ENCODE measurements around the gene RPUSD2.

The RPUSD2 gene, protein sequence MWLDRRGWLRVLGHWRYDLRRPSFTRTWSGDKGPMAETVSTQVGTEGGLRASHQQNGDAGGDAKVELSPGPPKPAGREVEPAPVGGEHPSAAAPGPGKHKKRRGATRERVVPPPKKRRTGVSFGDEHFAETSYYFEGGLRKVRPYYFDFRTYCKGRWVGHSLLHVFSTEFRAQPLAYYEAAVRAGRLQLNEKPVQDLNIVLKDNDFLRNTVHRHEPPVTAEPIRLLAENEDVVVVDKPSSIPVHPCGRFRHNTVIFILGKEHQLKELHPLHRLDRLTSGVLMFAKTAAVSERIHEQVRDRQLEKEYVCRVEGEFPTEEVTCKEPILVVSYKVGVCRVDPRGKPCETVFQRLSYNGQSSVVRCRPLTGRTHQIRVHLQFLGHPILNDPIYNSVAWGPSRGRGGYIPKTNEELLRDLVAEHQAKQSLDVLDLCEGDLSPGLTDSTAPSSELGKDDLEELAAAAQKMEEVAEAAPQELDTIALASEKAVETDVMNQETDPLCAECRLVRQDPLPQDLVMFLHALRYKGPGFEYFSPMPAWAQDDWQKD

DNA sequence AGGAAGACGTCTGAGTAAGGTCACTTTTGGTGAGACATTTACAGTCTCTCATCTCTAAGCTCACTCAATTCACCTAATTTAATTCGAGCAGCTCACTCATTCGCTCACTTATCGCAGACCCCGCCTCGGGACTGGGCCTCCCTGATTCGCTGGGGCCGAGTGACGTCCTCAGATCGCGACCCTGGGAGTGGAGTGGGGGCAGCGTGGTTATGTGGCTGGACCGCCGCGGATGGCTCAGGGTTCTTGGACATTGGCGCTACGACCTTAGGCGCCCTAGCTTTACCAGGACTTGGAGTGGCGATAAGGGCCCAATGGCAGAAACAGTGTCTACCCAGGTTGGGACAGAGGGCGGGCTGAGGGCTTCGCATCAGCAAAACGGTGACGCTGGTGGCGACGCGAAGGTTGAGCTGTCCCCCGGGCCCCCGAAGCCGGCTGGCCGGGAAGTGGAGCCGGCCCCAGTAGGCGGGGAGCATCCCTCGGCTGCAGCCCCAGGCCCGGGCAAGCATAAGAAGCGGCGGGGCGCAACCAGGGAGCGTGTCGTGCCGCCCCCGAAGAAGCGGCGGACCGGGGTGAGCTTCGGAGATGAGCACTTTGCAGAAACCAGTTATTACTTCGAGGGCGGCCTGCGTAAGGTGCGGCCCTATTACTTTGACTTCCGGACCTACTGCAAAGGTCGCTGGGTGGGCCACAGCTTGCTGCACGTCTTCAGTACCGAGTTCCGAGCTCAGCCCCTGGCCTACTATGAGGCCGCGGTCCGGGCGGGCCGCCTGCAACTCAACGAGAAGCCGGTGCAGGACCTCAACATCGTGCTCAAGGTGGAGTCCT, at the start of gene RPUSD2:
TSS of gene RPUSD2 (plus strand) at position 171 of the 825 bp plus-strand sequence. CDS start at position 210, 39 bp downstream.
- in situ Hi-C loops (cut with HindIII; ENCODE audit: low pct_ligation_motif_present, low pct_unique_long_range_greater_than_20kb, low sequenced_read_pairs), result no loop called here
- DNase-seq, result peak; percentile 88

DNA sequence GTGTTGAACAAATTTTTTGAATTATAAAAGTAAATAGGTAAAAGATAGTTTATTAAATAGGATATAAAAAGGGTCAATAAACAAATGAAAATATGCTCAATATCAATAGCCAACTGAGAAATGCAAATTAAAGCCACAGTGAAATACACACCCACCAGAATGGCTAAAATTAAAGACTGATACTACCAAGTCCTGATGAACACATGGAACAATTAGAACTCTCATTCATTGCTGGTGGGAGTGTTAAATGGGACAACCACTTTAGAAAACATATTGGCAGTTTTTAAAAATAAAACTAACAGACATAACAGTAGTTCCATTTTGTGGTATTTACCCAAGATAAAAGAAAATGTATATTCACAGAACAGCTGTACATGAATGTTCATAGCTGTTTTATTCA, 45.5 kb upstream of the RPUSD2 start:
- DNase-seq, result no peak
- in situ Hi-C loops (cut with HindIII; ENCODE audit: low pct_ligation_motif_present, low pct_unique_long_range_greater_than_20kb, low sequenced_read_pairs), result no loop called here

DNA sequence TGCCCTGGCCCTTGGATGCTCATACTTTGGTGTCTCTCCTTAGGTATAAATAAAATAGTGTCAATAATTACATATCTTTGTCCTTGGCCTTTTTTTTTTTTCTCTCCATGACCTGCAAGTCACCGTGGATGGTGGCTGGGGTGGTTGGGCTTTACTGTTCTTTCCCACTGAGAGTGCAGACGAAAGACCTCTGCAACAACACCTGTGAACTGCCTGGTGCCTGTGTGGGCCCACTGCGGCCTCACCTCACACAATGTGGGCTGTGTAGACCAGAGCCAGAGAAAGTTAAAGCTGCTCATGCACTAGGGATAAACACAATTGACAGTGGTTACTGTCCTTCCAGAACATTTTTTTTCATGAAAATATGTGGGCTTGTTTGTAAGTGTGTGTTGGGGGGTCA, 43.2 kb upstream of the RPUSD2 start:
- in situ Hi-C loops (cut with HindIII; ENCODE audit: low pct_ligation_motif_present, low pct_unique_long_range_greater_than_20kb, low sequenced_read_pairs), result no loop called here
- DNase-seq, result no peak

DNA sequence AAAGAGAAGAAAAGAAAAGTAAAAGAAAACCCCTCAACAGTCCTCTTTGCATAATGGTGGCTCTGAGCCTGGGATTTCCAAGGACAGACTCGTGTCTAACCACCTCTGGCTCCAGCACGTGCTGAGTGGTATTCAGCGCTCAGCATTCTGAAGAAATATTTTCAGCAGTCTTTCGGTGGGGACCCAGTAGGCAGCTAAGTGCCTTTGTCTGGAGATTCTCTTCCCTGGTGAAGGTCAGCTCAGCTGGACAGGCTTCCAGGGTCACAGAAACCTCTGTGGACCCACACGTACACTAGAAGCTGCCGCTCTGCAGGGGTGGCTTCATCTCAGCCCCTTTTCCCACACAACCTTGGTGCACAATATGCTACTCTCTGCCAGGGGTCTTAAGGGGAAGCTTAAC, 40.3 kb upstream of the RPUSD2 start:
- no peak for DNase-seq
- in situ Hi-C loops (cut with HindIII; ENCODE audit: low pct_ligation_motif_present, low pct_unique_long_range_greater_than_20kb, low sequenced_read_pairs), result no loop called here

DNA sequence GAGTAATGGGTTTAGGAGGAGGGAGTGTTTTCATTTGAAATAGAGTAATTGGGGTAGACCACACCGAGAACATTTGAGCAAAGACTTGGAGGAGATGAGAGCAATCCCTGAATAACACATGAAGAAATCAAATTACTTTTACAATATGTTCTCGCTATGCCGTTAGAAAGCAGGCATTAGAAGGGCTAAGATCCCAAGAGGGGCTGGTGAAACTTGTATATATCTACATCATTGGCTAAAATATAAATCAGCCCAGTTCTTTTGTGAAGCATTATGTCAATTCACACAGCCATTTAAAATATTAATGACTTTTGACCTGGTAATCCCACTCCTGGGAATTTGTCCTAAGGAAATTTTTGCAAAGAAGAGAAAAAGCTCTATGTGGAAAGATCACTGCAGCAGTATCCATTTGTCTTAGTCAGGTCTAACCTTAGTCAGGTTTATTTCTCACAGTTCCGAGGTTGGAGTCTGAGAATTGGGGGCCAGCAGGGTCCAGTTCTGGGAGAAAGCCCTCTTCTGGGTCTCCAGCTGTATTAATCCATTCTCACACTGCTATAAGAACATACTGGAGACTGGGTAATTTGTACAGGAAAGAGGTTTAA, 35.2 kb upstream of the RPUSD2 start:
- in situ Hi-C loops (cut with HindIII; ENCODE audit: low pct_ligation_motif_present, low pct_unique_long_range_greater_than_20kb, low sequenced_read_pairs), result no loop called here
- DNase-seq, result no peak

DNA sequence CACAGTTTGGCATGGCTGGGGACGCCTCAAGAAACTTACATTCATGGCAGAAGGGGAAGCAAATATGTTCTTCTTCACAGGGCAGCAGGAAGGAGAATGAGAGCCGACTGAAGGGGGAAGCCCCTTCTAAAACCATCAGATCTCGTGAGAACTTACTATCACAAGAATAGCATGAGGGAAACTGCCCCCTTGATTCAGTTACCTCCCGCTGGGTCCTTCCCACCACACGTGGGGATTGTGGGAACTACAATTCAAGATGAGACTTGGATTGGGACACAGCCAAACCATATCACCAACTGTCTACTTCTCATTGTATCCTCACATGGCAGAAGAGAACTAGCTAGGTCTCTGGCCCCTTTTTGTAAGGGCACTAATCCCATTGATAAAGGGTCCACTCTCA, 34.7 kb upstream of the RPUSD2 start:
- in situ Hi-C loops (cut with HindIII; ENCODE audit: low pct_ligation_motif_present, low pct_unique_long_range_greater_than_20kb, low sequenced_read_pairs), result no loop called here
- no peak for DNase-seq

DNA sequence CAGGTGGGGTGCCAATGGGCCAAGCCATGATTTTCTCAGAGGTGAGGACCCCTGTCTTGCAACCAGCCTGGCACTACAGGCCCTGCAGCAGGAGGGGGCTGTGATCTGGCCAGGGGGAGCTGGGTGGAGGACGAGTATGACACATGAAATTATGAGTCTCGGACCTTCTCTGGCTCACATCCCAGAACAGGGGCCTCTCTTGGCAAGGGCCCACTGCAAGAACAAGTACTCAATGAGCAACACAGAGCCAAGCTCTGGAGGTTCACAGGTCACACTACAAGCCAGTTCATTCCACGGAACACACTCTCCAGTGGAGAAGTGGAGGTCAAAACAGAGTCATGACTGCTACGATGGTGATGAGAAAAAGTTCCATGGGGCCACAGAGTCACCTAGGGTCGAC, 32.6 kb upstream of the RPUSD2 start:
- DNase-seq, result no peak
- in situ Hi-C loops (cut with HindIII; ENCODE audit: low pct_ligation_motif_present, low pct_unique_long_range_greater_than_20kb, low sequenced_read_pairs), result no loop called here

DNA sequence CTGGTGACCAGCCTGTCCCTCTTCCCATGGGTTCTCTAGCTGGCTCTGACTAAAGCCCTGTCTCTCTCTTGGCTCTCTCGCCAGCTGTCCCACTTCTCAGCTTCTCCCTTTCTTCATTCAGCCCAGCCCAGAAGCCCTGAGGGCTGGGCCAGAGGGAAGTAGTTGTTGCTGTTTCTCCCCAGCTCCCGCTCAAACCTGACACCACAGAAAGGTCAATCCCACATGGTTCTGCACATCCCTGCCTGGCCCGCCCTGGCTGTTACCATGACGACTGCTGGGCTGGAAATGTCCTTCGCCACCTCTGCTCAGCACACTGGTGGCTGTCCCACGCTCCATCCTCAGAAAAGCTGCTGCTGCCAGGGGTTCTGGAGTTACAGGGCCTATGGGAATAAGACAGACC, 30.1 kb upstream of the RPUSD2 start:
- in situ Hi-C loops (cut with HindIII; ENCODE audit: low pct_ligation_motif_present, low pct_unique_long_range_greater_than_20kb, low sequenced_read_pairs), result no loop called here
- no peak for DNase-seq

DNA sequence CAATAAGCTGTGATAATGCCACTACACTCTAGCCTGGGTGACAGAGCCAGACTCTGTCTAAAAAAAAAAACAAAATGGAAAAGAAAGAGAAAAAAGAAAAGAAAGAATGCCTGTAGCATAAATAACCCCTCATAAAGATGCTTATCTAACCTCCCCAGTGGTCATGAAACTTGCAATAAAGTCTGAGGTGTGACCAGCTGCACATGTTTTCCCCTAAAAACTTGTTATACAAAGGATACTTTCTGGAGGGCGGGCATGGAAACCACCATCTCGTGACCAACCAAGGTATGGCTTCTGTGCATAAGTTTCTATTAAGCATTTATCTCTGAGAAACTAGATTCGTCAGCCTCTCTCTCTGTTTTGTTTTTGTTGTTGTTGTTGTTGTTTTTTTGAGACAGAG, 26.0 kb upstream of the RPUSD2 start:
- DNase-seq, result no peak
- in situ Hi-C loops (cut with HindIII; ENCODE audit: low pct_ligation_motif_present, low pct_unique_long_range_greater_than_20kb, low sequenced_read_pairs), result no loop called here

DNA sequence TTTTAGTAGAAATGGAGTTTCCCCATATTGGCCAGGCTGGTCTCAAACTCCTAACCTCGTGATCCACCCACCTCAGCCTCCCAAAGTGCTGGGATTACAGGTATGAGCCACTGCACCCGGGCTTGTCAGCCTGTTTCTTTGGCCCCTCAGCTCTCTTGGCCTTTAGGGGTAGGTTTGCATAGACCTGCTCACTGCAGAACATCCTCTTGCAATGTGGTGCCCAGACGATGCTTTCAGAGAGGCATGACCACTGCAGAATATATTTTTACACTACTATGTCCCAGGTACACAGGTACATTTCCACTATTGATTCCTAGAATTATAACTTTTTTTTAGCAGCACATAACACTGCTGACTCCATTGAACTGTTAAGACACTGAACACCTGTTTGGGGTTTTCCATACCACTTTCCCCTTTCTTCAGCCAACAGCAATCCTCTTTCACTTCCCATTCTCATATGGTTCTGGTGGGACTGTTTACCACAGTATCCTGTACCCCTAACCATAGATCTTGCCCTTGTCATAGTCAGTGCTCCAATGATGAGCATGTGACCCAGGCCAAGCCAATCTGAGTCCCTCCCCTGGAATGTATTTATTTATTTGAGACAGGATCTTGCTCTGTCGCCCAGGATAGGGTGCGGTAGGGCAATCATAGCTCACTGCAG, 25.3 kb upstream of the RPUSD2 start:
- no peak for DNase-seq
- in situ Hi-C loops (cut with HindIII; ENCODE audit: low pct_ligation_motif_present, low pct_unique_long_range_greater_than_20kb, low sequenced_read_pairs), result no loop called here

DNA sequence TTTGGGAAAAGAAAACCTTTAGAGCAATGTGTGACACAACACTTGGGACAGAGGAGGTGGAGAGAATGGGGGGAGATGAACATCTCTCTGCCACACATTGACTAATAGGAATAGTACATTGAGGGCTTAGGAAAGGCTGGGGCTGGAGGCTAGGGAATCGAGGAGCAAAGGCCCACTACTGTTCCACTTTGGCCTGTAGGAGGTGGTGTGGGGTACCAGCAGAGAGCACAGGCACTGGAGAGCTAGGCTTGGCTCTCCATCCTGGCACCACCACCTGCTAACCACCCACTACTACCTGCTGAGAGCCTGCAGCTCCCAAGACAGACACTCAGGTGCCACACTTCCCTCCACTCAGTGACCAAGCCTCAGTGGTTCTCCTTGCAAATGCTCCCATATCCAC, 23.6 kb upstream of the RPUSD2 start:
- in situ Hi-C loops (cut with HindIII; ENCODE audit: low pct_ligation_motif_present, low pct_unique_long_range_greater_than_20kb, low sequenced_read_pairs), result no loop called here
- no peak for DNase-seq

DNA sequence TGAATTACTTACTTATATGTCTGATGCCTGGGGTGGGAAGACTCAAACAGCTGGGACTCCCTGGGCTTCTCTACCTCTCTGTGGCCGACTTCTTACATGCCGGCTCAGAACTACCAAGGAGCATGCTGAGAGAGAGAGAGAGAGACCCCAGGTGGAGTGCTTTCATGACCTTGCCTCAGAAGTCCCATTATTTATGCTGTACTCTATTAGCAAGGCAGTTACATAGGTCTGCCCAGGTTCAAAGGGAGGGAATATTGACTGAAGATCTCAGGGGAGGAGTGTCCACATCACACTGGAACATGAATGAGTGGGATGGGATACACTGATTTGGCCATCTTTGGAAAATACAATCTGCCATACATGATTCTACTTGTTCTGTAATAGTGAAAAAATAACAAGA, 20.5 kb upstream of the RPUSD2 start:
- DNase-seq, result no peak
- in situ Hi-C loops (cut with HindIII; ENCODE audit: low pct_ligation_motif_present, low pct_unique_long_range_greater_than_20kb, low sequenced_read_pairs), result no loop called here

DNA sequence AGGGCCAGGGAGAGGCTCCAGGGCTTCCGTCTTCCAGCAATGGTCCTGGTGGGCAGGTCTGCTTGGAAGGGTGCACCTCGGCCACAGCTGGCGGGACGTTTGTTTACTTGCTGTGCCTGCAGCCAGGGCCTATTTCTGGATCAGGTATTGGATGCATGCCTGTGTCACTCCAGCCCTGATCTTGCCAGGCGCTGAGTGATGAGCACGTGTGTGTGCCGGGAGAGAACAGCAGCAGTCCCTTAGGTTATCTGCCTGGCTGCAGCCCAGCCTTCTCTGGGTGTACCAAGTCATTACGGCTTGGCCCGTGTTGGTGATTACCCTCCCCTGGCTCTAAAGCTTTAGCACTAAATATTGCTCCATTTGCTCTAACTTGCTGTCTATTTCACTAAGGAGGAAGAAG, 19.2 kb upstream of the RPUSD2 start:
- no peak for DNase-seq

DNA sequence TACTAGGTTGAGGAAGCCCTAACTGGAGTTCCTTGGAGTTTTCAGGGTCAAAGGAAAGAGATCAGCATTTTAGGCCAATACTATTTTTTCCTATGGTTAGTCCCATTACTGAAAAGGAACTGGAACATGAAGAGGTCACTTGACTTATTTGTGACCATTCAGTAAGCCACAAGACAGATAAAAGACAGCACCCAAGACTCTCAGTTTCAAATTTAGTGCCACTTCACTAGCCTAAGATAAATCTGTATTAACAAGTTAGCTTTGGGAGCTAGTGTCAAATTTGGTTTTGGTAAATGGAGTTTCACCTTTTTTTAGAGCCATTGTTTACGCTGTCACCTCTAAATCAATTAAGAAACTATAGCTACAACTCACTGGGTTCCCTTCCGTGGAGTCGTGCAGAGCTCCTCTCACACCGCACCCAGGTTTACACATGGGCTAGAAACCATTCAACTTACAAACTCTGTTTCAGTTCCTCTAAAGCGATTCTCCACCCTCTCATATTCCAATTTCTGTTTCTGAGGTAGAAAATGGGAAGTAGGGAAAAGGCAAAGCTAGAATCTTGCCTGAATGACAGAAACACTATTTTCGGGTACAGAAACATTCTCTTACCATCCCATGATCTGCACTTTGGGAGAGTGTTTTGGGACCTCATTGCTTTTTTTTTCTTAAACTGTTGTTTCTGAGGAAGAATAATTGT, 18.6 kb upstream of the RPUSD2 start:
- in situ Hi-C loops (cut with HindIII; ENCODE audit: low pct_ligation_motif_present, low pct_unique_long_range_greater_than_20kb, low sequenced_read_pairs), result no loop called here
- DNase-seq, result no peak

More for the DNA sequence above, 19.2 kb upstream of the RPUSD2 start:
- in situ Hi-C loops (cut with HindIII; ENCODE audit: low pct_ligation_motif_present, low pct_unique_long_range_greater_than_20kb, low sequenced_read_pairs), result no loop called here

DNA sequence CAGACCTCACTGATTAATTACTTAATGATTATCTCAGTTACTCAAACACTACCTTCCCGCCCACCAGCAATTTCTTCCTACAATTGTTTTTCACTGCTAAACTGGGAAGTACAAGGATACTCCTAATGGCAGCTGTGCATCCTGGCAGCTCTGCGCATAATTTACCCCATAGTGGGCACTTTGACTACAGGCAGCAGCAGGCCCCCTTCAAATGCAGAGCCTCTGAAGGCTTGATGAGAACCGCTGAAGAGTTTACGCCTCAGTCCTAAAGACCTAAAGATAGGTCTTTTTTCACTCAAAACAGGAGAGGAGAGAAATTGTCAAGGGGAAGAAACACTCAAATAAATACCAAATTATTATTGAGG, 15.0 kb upstream of the RPUSD2 start:
- in situ Hi-C loops (cut with HindIII; ENCODE audit: low pct_ligation_motif_present, low pct_unique_long_range_greater_than_20kb, low sequenced_read_pairs), result no loop called here

DNA sequence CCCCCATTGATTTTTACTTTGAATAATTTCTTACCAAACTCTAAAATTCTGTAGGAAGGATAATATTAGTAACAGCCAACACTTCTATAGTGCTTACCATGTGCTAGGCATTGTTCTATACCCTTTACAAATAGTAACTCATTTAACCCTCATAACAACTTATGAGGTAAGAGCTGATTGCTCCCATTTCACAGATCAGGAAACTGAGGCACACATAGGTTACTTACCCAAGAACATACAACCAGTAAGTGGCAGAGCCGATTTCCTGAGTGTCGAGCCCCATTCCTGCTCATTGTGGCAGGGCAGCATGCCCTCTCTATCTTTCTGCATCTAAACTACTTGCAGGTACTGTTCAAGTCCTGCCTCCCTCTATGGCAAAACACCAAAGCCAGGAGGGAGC, 13.2 kb upstream of the RPUSD2 start:
- in situ Hi-C loops (cut with HindIII; ENCODE audit: low pct_ligation_motif_present, low pct_unique_long_range_greater_than_20kb, low sequenced_read_pairs), result no loop called here
- no peak for DNase-seq

More for the DNA sequence above, 15.0 kb upstream of the RPUSD2 start:
- no peak for DNase-seq

DNA sequence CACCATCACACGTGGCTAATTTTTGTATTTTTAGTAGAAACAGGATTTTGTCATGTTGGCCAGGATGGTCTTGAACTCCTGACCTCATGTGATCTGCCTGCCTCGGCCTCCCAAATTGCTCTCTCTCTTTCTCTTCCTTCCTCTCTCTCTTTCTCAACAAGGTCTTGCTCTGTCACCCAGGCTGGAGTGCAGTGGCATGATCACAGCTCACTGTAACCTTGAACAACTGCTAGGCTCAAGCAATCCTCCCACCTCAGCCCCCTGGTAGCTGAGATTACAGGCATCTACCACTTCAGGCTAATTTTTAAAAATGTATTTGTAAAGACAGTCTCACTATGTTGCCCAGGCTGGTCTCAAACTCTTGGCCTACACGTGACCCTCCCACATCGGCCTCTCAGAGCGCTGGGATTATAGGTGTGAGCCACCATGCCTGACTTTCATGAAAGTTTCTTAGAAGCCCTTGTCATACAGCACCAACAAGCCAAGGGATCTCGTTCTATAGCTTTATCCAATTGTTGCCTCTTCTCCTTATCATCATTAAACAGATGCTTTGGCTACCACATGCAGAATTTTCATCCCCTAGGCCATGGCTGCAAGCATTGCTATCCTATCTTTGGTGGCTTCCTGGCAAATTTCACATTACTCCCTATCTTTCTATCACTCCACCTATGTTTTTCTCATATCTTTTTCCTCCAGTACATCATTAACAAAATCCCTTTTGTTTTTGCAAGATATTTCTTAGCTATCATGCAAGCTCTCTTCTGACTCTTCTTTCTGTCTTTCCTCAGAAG, 10.0 kb upstream of the RPUSD2 start:
- DNase-seq, result no peak
- in situ Hi-C loops (cut with HindIII; ENCODE audit: low pct_ligation_motif_present, low pct_unique_long_range_greater_than_20kb, low sequenced_read_pairs), result no loop called here

DNA sequence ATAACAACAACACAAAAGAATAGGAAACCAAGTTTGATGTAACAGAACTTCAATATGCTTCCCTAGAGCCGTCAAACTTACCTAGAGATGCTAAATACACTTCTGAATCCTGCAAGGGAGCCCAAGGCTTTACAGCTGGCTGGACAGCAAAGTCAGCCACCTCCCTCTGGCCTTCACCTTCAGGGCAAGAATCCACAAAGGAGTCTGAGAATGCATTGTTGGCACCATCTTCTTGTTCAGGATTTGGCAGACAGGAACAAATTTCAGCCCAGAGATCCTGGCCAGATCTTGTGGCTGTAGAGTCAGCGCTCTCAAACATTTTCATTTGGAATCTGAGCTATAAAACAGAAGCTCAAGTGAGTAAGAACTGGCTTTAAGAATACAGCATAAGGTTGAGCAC, 6.4 kb upstream of the RPUSD2 start:
- DNase-seq, result no peak
- in situ Hi-C loops (cut with HindIII; ENCODE audit: low pct_ligation_motif_present, low pct_unique_long_range_greater_than_20kb, low sequenced_read_pairs), result no loop called here

All from ACHN (cell line).